COLO668 (cell line): ENCODE data around the gene PRKAR1B.

Experiments
- DNase-seq: peaks from one replicate; lab custom pipeline; 2025; ENCODE audit not compliant: unreplicated experiment; lab: John Stamatoyannopoulos, UW

The PRKAR1B gene

GRCh38 chr7:741850-742249, 14.8 kb upstream of the PRKAR1B start:
- no peak for DNase-seq

GRCh38 chr7:741191-741671, 14.2 kb upstream of the PRKAR1B start:
- DNase-seq = no peak

GRCh38 chr7:739983-740942, 13.2 kb upstream of the PRKAR1B start:
- no peak for DNase-seq

GRCh38 chr7:739455-739982, 12.4 kb upstream of the PRKAR1B start:
- DNase-seq = no peak

- DNase-seq = peak; percentile 81
These were observed 11.8 kb upstream of the PRKAR1B start for GRCh38 chr7:738723-739454.

- no peak for DNase-seq
These were observed 11.2 kb upstream of the PRKAR1B start for GRCh38 chr7:738241-738640.

- DNase-seq = no peak
These were observed 7.7 kb upstream of the PRKAR1B start for GRCh38 chr7:734808-735207.

GRCh38 chr7:734214-734613, 7.1 kb upstream of the PRKAR1B start:
- DNase-seq = no peak

GRCh38 chr7:732556-732955, 5.5 kb upstream of the PRKAR1B start:
- DNase-seq = no peak

- peak; percentile 97 for DNase-seq
These were observed 5.0 kb upstream of the PRKAR1B start for GRCh38 chr7:732094-732541.

GRCh38 chr7:731440-732085, 4.5 kb upstream of the PRKAR1B start:
- DNase-seq = no peak

GRCh38 chr7:730501-731439, 3.7 kb upstream of the PRKAR1B start:
- no peak for DNase-seq

GRCh38 chr7:729140-730000, 2.3 kb upstream of the PRKAR1B start:
- no peak for DNase-seq

- no peak for DNase-seq
These were observed 1.5 kb upstream of the PRKAR1B start for GRCh38 chr7:728602-729001.

GRCh38 chr7:727806-728460, 852 bp upstream of the PRKAR1B start:
- DNase-seq = peak; percentile 42

GRCh38 chr7:726854-727103, 302 bp downstream of the PRKAR1B start:
- no peak for DNase-seq

- DNase-seq = peak; percentile 98
These were observed 812 bp downstream of the PRKAR1B start, which contains the start of gene DNAAF5 for GRCh38 chr7:726084-726853. Gene DNAAF5 (plus strand): TSS chr7:726699. CDS start chr7:726721, 22 bp downstream.
